ENCODE measurements around the gene UPK1A. TPM values are rescaled to one million over a fixed set of nuclear protein-coding genes. Genes with fewer than 3 reads are reported as not detected.
A peak's percentile ranks its signal among the peaks of the same experiment; 100 is the strongest.

Gene UPK1A
- total and polyA plus RNA-seq, 9 of the 15 experiments (the other 6 are each of a cell fraction or from before 2014, with no cell fraction given), result 0.06 to 0.13 TPM; not detected in 7

GRCh38 chr19:35643255-35644205 is 22.8 kb upstream of the UPK1A start (continued):
- TF ChIP-seq PREB (CRISPR knock-in tag; IDR thresholded peaks at IDR 0.05) (no peak), SAFB (IDR thresholded peaks at IDR 0.05; ENCODE audit: borderline replicate concordance, low read depth, low read length) (0 out of 2 replicates have a peak, but pooled peaks have one; percentile 40), RB1 (IDR thresholded peaks at IDR 0.05; ENCODE audit: low read depth) (peak; percentile 97), POLR2B (IDR thresholded peaks at IDR 0.05; ENCODE audit: low read depth, partially characterized antibody) (peak; percentile 56), STAT5B (CRISPR knock-in tag; IDR thresholded peaks at IDR 0.05) (no peak), SFPQ (IDR thresholded peaks at IDR 0.05; ENCODE audit: low read depth, low read length) (no peak), EGR1 (conservative IDR thresholded peaks at IDR 0.05) (peak; percentile 76), ZHX1 (conservative IDR thresholded peaks at IDR 0.05; ENCODE audit: low read length) (no peak; the same call in 1 of the 2 replicates), CXXC5 (CRISPR knock-in tag; IDR thresholded peaks at IDR 0.05) (peak; percentile 96), TCFL5 (CRISPR knock-in tag; conservative IDR thresholded peaks at IDR 0.05) (0 out of 2 replicates have a peak, but pooled peaks have one; percentile 48), NFIC (IDR thresholded peaks at IDR 0.05) (peak; percentile 67), ZNF717 (CRISPR knock-in tag; IDR thresholded peaks at IDR 0.05) (no peak), KAT7 (CRISPR knock-in tag; IDR thresholded peaks at IDR 0.05; ENCODE audit: borderline replicate concordance) (peak; percentile 84; the same call in 1 of the 2 replicates), CBX5 (IDR thresholded peaks at IDR 0.05; ENCODE audit: borderline replicate concordance, low read depth) (no peak), ESRRA (IDR thresholded peaks at IDR 0.05; ENCODE audit: borderline replicate concordance, low read depth) (peak; percentile 49; the same call in 1 of the 2 replicates), SIN3B (IDR thresholded peaks at IDR 0.05; ENCODE audit: low read depth) (peak; percentile 59), HMGN3 (IDR thresholded peaks at IDR 0.05; ENCODE audit: borderline replicate concordance, extremely low read depth, insufficient read length, low read depth, low read length) (peak; percentile 88), ZNF778 (CRISPR knock-in tag; IDR thresholded peaks at IDR 0.05) (no peak), SMAD1 (IDR thresholded peaks at IDR 0.05; ENCODE audit: low read depth, low read length, partially characterized antibody) (peak; percentile 57), CBX8 (IDR thresholded peaks at IDR 0.05; ENCODE audit: borderline replicate concordance, extremely low read depth, low read depth, low read length, poor library complexity, severe bottlenecking) (no peak), NFE2 (IDR thresholded peaks at IDR 0.05; ENCODE audit: low read depth) (no peak), ZSCAN32 (CRISPR knock-in tag; IDR thresholded peaks at IDR 0.05) (no peak)

Data from K562 (cell line).